WERI-Rb-1 (cell line): ENCODE results near the gene SH3RF3.

ENCODE experiments used
- DNase-seq: peaks from one replicate; pipeline ENCODE4 v3.0.0-alpha.2; 2020
- H3K27ac ChIP-seq: fragments of 250-450 bp; sonication (Bioruptor Pico); 2 replicates; pipeline ENCODE4 v1.5.1; 2020; ENCODE audit warnings: mild to moderate bottlenecking, moderate library complexity
- H3K27me3 ChIP-seq: fragments of 250-450 bp; sonication (Bioruptor Pico); 2 replicates; pipeline ENCODE4 v1.5.1; 2021; ENCODE audit warnings: mild to moderate bottlenecking, low read depth, moderate library complexity; ENCODE audit not compliant: insufficient read depth, severe bottlenecking
- H3K36me3 ChIP-seq: fragments of 250-450 bp; sonication (Bioruptor Pico); 2 replicates; pipeline ENCODE4 v1.5.1; 2020; ENCODE audit warnings: mild to moderate bottlenecking, moderate library complexity
- H3K4me3 ChIP-seq: 2 replicates; pipeline ENCODE4 v1.5.1; 2011; ENCODE audit warnings: low read depth, mild to moderate bottlenecking, control low read depth, low read length
- H3K9me3 ChIP-seq: fragments of 250-450 bp; sonication (Bioruptor Pico); 2 replicates; pipeline ENCODE4 v1.5.1; 2021; ENCODE audit warnings: mild to moderate bottlenecking, moderate library complexity; ENCODE audit not compliant: severe bottlenecking
- TF ChIP-seq, protein P1 (sequence below): IDR thresholded peaks from 2 replicates; pipeline ENCODE4 v1.5.1; 2011; ENCODE audit warnings: low read depth, mild to moderate bottlenecking, control low read depth, inconsistent platforms, low read length

The SH3RF3 gene

DNA sequence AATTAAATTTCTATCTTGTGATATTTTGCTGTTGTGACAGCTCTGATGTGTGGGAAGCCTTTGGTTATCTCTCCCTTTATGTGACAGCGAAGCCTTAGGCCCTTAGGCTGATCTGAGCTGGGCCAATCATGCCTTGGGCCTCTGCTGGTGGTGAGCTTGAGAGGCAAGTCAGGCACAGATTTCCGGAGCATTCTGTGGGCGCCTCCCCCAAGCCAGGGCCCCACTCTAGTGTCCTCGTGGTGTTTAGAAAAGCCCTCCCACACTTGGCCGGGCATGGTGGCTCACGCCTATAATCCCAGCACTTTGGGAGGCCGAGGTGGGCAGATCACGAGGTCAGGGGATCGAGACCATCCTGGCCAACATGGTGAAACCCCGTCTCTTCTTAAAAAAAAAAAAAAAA, 239.8 kb downstream of the SH3RF3 start:
- TF ChIP-seq, protein P1, sequence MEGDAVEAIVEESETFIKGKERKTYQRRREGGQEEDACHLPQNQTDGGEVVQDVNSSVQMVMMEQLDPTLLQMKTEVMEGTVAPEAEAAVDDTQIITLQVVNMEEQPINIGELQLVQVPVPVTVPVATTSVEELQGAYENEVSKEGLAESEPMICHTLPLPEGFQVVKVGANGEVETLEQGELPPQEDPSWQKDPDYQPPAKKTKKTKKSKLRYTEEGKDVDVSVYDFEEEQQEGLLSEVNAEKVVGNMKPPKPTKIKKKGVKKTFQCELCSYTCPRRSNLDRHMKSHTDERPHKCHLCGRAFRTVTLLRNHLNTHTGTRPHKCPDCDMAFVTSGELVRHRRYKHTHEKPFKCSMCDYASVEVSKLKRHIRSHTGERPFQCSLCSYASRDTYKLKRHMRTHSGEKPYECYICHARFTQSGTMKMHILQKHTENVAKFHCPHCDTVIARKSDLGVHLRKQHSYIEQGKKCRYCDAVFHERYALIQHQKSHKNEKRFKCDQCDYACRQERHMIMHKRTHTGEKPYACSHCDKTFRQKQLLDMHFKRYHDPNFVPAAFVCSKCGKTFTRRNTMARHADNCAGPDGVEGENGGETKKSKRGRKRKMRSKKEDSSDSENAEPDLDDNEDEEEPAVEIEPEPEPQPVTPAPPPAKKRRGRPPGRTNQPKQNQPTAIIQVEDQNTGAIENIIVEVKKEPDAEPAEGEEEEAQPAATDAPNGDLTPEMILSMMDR, result no peak
- Histone ChIP-seq H3K27ac (no peak overlapping the region), H3K9me3 (no peaks in the 10 kb centered on the region), H3K36me3 (no peaks in the 10 kb centered on the region), H3K27me3 (no peaks in the 10 kb centered on the region), H3K4me3 (no peak overlapping the region)
- no peak for DNase-seq

DNA sequence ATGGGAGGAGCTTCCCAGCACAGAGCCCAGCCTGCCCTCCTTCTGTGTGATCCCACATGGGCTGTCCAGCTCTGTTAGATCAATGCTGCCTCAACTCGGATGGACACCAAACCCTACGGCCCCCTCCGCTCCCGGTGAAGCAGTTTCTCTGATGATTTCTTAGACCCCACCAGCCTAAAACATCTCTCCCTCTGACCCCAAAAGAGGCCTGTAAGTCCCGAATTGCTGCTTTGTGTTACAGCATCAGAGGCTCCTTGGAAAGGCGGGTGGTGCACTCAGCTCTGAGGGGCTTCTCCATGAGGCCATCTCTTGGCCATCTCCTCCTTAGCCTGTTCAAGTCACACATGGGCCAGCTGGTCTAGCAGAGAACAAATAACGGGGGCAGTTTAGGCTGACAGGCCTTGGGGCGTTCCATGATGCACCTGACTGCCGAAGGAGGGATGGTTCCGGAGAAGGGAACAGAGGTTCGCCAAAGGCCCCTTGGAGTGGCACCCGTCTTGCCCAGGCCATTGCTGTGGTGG, 240.7 kb downstream of the SH3RF3 start:
- TF ChIP-seq, protein P1, result no peak
- Histone ChIP-seq H3K4me3 (no peak overlapping the region), H3K27me3 (no peaks in the 10 kb centered on the region), H3K9me3 (no peaks in the 10 kb centered on the region), H3K27ac (no peak overlapping the region), H3K36me3 (no peaks in the 10 kb centered on the region)
- DNase-seq, result no peak

DNA sequence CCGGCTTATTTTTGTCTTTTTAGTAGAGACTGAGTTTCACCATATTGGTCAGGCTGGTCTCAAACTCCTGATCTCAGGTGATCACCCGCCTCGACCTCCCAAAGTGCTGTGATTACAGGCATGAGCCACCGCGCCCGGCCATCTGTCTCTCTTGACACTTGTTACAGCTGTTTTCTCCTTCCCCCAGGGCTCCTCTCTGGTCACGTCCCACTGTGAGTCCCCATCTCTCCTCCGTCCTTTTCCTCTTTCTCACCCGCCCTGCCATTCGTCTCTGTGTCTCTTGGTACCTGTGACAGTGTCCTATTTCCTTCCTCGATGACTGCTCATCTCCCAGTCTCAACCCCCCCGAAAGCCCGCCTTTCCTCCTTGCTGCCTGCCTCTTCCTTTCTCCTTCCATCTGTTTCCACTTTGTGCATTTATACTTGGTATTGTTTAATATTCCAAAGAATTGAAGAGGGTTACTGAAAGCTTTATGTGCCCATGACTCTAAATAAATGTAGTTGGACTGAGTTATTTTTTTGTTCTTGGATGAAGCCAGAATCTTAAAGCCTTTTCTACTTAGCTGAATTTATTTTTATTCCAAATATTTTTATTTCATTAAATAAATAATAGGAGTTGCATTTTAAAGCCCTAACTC, 241.5 kb downstream of the SH3RF3 start:
- TF ChIP-seq, protein P1, result no peak
- DNase-seq, result no peak
- Histone ChIP-seq H3K4me3 (no peak overlapping the region), H3K27ac (no peak overlapping the region), H3K27me3 (no peaks in the 10 kb centered on the region), H3K36me3 (no peaks in the 10 kb centered on the region), H3K9me3 (no peaks in the 10 kb centered on the region)

DNA sequence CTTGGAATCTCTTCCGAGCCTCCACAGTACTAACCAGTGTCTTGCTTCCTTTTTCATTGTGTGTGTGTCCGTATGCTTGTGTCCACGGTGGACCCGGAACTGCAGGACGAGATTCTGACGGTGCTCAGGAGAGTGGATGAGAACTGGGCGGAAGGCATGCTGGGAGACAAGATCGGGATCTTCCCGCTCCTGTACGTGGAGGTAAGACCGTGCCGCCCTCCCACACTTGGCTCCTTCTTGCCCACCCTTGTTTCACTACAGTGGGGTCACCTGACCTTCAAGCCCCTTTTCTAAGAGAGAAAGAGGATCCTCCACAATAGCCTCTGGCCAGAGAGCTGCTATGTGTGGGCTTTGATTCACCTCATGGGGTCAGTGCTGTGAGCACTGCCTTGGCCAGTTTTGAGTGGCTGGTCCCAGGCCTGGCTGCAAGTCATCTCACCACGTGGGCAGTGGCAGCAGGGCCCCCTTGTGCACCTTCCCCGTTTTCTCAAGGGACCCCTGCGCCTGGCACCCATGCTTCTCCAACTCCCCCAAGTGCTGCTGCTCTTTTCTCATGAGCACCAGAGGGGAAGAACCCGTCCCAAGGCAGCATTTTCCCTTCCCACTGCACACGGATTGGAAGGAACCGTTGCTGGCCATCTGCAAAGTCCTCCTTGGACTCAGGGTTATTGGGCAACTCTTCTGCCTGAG, 242.6 kb downstream of the SH3RF3 start:
- Histone ChIP-seq H3K36me3 (no peaks in the 10 kb centered on the region), H3K27me3 (no peaks in the 10 kb centered on the region), H3K27ac (no peak overlapping the region), H3K4me3 (no peak overlapping the region), H3K9me3 (no peaks in the 10 kb centered on the region)
- TF ChIP-seq, protein P1, result no peak
- no peak for DNase-seq

DNA sequence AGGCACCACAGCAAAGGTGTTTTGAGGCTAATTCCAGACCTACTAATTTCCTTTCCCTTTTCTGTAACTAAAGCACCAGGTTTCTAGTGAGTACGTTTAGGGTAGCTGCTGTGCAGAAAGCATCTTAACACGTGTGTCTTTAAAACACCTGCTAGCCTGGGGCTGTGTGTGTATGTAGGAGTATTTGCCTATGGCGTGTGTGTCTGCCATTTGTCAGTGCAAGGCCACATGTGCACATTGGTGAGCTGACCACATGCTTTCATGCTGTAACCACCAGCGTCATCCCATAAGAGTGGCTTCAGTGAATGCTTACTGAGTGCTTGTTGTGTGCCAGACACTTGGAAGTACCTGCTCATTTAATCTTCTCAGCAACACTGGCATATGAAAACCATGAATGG, 243.2 kb downstream of the SH3RF3 start:
- Histone ChIP-seq H3K4me3 (no peak overlapping the region), H3K27me3 (no peaks in the 10 kb centered on the region), H3K9me3 (no peaks in the 10 kb centered on the region), H3K36me3 (no peaks in the 10 kb centered on the region), H3K27ac (no peak overlapping the region)
- TF ChIP-seq, protein P1, result no peak
- no peak for DNase-seq
